OCI-LY7 (cell line): Measurements from ENCODE around the gene STMP1.

Experiments
- CTCF ChIP-seq: fragments of 200-600 bp; sonication (generic); conservative IDR thresholded peaks from 2 replicates; pipeline ENCODE4 v1.5.1; 2014; ENCODE audit warnings: mild to moderate bottlenecking, antibody characterized with exemption, low read length, moderate library complexity, mixed read lengths
- EZH2phosphoT487 ChIP-seq: fragments of 200-600 bp; sonication (generic); IDR thresholded peaks from 2 replicates; pipeline ENCODE4 v1.6.1; 2018; ENCODE audit warnings: low read depth, borderline replicate concordance, mild to moderate bottlenecking, mixed run types, antibody characterized with exemption, low read length, moderate library complexity, mixed read lengths

DNA sequence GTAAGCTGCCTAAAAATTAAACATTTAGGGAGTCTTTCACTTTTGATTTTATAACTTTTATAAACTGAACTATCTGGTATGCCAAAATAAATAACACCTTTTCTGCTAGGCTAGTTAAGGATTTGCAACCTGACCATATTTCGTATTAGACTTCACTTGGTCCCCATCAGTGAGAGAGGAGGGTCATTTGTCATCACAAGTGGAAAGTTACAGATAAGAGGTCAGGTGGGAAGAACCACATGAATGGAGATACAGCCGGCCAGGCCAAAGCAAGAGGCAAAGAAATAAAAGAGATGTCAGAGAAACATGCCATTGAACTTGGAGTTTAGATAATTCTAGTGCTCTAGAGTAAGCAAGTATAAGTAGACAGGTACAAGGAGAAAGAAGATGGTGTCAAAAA, 44.5 kb upstream of the STMP1 start:
- TF ChIP-seq CTCF (no peak), EZH2phosphoT487 (no peak)
